Measurements from ENCODE around the gene GRK4. TPM values are rescaled to one million over a fixed set of nuclear protein-coding genes. Genes with fewer than 3 reads are reported as not detected.

GRK4 gene
- total and polyA plus RNA-seq, 2 donors = 2.3 to 5.6 TPM

Other genes starting within 250 kb of the GRK4 start
- 19.7 TPM for gene TNIP2, start 207.2 kb upstream of the GRK4 start, total RNA-seq
- 41.8 TPM for gene TNIP2, start 207.2 kb upstream of the GRK4 start, polyA plus RNA-seq
- 10.6 TPM for gene SH3BP2, start 170.5 kb upstream of the GRK4 start, total RNA-seq
- 43.9 TPM for gene SH3BP2, start 170.5 kb upstream of the GRK4 start, polyA plus RNA-seq
- gene ADD1, start 119.7 kb upstream of the GRK4 start, total RNA-seq = 103 TPM
- 247 TPM for gene ADD1, start 119.7 kb upstream of the GRK4 start, polyA plus RNA-seq
- gene NOP14, start 165 bp upstream of the GRK4 start, total RNA-seq = 18.5 TPM
- gene NOP14, start 165 bp upstream of the GRK4 start, polyA plus RNA-seq = 18.1 TPM
- gene HTT-AS, start 111.0 kb downstream of the GRK4 start, total RNA-seq = not detected
- gene HTT-AS, start 111.0 kb downstream of the GRK4 start, polyA plus RNA-seq = not detected
- 12.8 TPM for gene HTT, start 111.1 kb downstream of the GRK4 start, total RNA-seq
- 17.9 TPM for gene HTT, start 111.1 kb downstream of the GRK4 start, polyA plus RNA-seq

Measured in thymus (tissue), 2 donors.